ENCODE results near the gene CTXND1.

CTXND1 gene

DNA sequence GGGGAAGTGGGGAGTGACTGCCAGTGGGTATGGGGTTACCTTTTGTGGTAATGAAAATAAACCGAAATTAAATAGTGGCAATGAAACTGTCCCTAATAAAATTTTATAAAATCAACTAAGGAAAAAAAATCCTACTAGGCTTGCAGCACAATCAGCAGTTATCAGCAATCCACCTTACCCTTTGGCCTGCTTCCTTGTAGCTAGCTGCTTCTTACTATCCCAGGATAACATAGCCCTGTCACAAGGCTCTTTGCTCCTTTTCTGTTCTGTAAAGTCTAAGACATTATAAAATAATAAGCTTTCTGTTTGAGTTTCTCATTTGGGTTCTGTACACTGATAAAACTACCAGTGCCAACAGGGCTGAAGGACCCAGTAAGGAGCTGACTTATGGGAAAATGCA lies 23.0 kb upstream of the CTXND1 start:
- FAIRE-seq (no peak), DNase-seq (ENCODE audit: insufficient read length) (no peak)
- no peak for TF ChIP-seq POLR2AphosphoS5 (IDR thresholded peaks at IDR 0.05; ENCODE audit: low read depth, low read length)
- TF ChIP-seq POLR2A (IDR thresholded peaks at IDR 0.05; ENCODE audit: low read depth, low read length): no peak

DNA sequence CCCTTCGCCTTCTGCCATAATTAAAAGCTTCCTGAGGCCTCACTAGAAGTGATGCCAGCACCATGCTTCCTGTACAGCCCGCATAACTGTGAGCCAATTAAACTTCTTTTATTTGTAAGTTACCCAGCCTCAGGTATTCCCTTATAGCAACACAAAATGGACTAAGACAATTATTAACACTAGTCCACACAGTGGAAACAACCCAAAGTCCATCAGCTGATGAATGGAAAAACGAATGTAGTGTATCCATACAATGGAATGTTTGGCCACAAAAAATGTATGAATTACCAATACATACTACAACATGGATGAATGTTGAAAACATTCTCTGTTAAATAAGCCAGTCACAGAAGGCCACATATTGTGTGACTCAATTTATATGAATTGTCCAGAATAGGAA lies 22.5 kb upstream of the CTXND1 start:
- FAIRE-seq (no peak), DNase-seq (ENCODE audit: insufficient read length) (no peak)
- TF ChIP-seq POLR2AphosphoS5 (IDR thresholded peaks at IDR 0.05; ENCODE audit: low read depth, low read length) (no peak), TAF1 (IDR thresholded peaks at IDR 0.05; ENCODE audit: borderline replicate concordance, low read depth, low read length) (no peak), POLR2A (IDR thresholded peaks at IDR 0.05; ENCODE audit: low read depth, low read length) (no peak)

DNA sequence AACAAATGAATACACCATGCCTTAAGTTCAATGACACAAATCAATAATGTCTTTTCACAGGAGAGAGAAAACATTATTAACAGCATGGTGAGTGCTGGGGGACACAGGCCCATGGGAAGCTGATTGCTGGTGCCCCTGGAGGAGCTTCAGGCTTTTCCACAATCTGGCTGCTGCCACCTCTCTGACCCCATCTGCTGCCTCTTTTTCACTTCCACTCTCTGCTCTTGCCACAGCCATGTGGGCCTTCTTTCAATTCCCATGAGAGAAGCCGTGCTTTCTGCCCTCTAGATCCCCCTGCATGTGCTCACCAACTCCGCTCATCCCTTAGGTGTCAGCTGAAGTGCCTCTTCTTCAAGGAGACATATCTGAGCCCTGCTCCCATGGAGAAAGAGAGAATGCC lies 21.0 kb upstream of the CTXND1 start:
- FAIRE-seq (no peak), DNase-seq (ENCODE audit: insufficient read length) (no peak)
- TF ChIP-seq POLR2AphosphoS5 (IDR thresholded peaks at IDR 0.05; ENCODE audit: low read depth, low read length) (no peak), TAF1 (IDR thresholded peaks at IDR 0.05; ENCODE audit: borderline replicate concordance, low read depth, low read length) (no peak), POLR2A (IDR thresholded peaks at IDR 0.05; ENCODE audit: low read depth, low read length) (no peak)

DNA sequence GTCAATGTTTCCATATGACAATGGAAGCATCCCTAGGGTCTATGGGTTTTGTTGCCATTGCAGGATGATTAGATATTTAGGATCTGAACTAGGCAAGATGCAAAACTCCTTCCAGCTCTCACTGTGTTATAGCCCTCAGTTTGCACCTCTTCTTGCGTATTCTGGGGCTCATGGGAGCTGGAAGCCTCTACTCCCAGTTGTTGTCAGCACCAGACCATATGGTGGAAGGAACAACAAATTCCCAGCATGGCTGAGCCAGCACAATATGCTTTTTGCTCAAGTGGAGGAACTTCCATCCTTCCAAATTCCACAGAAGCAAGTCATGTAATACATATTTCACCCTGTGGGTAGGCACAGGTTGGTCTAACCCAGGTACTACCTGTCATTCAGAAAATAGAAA lies 18.5 kb upstream of the CTXND1 start:
- no peak for TF ChIP-seq POLR2A (IDR thresholded peaks at IDR 0.05; ENCODE audit: low read depth, low read length)

DNA sequence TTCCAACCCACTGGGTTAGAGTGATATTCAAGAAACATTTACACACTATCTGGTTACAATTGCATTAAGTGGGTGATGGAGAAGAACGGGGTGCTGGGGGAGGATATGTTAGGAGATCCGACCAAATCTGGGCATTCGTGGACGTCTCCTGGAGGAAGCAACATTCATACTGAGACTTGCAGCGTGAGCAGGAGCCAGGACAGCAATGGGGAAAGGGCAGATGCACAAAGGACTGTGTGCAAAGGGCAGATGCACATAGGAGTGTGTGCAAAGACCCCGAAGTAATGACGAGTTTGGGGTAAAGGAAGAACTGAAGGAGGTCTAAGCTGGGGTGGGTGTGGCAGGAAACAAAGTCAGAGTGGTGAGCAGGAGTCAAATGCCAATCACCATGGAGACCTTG lies 16.1 kb upstream of the CTXND1 start:
- TF ChIP-seq TAF1 (IDR thresholded peaks at IDR 0.05; ENCODE audit: borderline replicate concordance, low read depth, low read length): no peak
- TF ChIP-seq POLR2A (IDR thresholded peaks at IDR 0.05; ENCODE audit: low read depth, low read length): no peak
- no peak for TF ChIP-seq POLR2AphosphoS5 (IDR thresholded peaks at IDR 0.05; ENCODE audit: low read depth, low read length)
- DNase-seq (ENCODE audit: insufficient read length) (no peak), FAIRE-seq (no peak)

More for the DNA sequence above, 18.5 kb upstream of the CTXND1 start:
- no peak for DNase-seq (ENCODE audit: insufficient read length)
- no peak for FAIRE-seq

DNA sequence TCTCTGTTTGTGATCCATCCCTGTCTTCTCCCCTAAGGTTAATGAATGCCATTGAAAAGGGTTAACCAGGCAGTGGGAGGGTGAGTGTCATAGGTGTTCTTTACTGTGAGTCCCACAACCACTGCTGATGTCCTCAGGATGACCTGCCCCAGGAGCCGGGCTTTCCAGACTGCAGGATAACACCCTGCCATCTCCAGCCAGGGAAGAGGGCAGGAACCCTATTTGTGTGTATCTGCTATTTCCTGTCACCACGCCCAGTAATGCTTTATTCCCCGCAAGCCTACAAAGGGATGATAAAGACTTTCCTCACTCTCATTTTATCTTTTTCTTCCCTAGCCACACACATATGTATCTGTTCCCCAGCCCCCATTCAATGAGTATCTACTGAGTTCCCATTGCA lies 15.6 kb upstream of the CTXND1 start:
- FAIRE-seq: no peak
- no peak for DNase-seq (ENCODE audit: insufficient read length)
- TF ChIP-seq TAF1 (IDR thresholded peaks at IDR 0.05; ENCODE audit: borderline replicate concordance, low read depth, low read length) (no peak), POLR2AphosphoS5 (IDR thresholded peaks at IDR 0.05; ENCODE audit: low read depth, low read length) (no peak)

DNA sequence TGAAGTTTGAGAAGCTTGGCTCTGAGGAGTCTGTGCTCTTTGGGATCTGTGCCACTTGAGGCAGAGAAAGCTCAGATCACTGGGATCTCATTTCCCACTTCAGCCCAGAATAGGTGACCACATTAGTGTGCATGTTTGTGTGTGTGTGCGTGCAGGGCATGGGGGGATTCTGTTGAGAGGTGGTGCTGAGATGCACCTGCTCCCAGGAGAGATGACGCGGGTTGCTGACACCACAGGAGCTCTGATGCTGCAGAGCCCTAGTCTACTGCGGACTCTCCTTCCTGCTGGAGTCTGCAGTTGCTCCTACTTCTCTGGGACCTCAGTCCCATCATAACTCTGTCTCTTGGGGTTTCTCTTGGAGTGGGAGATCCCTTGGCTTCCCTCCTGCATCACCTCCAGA lies 14.7 kb upstream of the CTXND1 start:
- DNase-seq (ENCODE audit: insufficient read length) (no peak), FAIRE-seq (no peak)
- no peak for TF ChIP-seq POLR2A (IDR thresholded peaks at IDR 0.05; ENCODE audit: low read depth, low read length)
- no peak for TF ChIP-seq POLR2AphosphoS5 (IDR thresholded peaks at IDR 0.05; ENCODE audit: low read depth, low read length)
- TF ChIP-seq TAF1 (IDR thresholded peaks at IDR 0.05; ENCODE audit: borderline replicate concordance, low read depth, low read length): no peak

DNA sequence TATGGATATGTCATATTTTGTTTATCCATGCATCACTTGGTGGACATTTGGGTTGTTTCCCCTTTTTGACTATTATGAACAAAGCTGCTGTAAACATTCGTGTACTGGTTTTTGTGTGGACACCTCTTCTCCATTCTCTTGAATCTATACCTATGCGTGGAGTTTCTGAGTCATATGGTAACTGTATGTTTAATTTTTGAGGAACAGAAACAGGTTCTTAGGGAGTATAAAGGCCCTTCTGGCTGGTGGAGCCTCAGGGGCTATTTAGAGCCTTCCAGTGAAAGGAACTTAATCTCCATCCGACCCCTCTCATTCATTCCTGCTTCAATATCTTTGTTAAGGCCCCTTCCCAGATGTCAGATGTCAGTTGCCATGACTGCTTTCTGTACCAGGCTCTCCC lies 14.1 kb upstream of the CTXND1 start:
- DNase-seq (ENCODE audit: insufficient read length): no peak
- no peak for FAIRE-seq
- no peak for TF ChIP-seq POLR2AphosphoS5 (IDR thresholded peaks at IDR 0.05; ENCODE audit: low read depth, low read length)

DNA sequence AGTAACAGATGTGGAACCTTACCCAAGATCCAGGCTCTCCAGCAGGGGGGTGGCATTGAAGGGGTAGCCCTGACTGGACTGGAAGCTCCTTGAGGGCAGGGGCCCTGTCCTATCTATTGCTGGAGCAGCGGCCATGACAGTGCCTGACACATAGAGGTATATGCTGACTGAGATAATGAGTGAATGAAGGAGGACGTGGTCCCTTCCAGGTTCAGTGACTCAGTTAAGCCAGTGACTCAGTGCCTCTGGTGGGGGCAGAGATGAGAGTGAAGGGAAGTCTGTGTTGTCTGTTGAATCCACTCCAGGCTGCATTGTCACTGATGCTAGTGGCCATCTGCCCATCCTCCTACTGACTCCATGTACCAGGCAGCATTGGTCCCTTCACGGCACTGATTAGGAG lies 13.0 kb upstream of the CTXND1 start:
- no peak for FAIRE-seq
- no peak for DNase-seq (ENCODE audit: insufficient read length)
- no peak for TF ChIP-seq POLR2A (IDR thresholded peaks at IDR 0.05; ENCODE audit: low read depth, low read length)
- TF ChIP-seq POLR2AphosphoS5 (IDR thresholded peaks at IDR 0.05; ENCODE audit: low read depth, low read length): no peak

DNA sequence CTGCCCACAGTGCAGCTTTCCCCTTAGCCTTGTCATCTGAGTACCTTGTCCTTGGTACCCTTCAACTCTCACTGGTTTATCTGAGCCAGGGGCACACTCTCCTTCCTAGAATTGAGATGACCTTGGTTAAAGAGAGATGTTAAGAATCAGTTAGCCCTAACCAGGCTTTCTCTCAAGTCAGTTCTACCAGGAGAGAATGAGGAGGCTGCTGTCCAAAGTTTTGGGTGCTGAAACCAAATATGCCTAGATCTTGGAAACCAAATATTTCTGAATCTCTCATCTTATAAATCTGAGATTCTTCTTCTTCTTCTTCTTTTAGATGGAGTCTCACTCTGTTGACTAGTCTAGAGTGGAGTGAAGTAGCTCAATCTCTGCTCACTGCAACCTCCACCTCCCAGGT lies 12.0 kb upstream of the CTXND1 start:
- no peak for DNase-seq (ENCODE audit: insufficient read length)
- no peak for TF ChIP-seq TAF1 (IDR thresholded peaks at IDR 0.05; ENCODE audit: borderline replicate concordance, low read depth, low read length)
- TF ChIP-seq POLR2A (IDR thresholded peaks at IDR 0.05; ENCODE audit: low read depth, low read length): no peak
- no peak for TF ChIP-seq POLR2AphosphoS5 (IDR thresholded peaks at IDR 0.05; ENCODE audit: low read depth, low read length)
- no peak for FAIRE-seq

DNA sequence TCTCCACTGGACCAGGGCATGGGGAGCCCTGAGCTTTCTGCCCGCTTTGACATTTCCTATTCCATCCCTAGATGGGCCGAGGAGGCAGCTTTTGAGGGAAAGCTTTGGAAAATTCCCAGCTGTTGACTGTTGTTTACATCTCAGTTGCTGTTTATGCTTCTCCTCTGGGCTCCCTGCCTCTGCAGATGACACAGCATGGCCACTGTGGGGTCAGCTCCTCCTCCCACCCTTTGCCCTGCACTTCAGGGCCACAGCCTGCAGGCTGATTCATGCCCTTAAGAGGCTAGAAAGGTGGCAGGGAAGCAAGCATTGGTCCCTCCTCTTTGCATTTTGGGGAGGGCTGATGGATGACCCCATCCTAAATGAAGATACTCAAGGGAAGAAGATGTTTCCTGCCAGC lies 8.5 kb upstream of the CTXND1 start:
- TF ChIP-seq TAF1 (IDR thresholded peaks at IDR 0.05; ENCODE audit: borderline replicate concordance, low read depth, low read length) (no peak), POLR2AphosphoS5 (IDR thresholded peaks at IDR 0.05; ENCODE audit: low read depth, low read length) (no peak), POLR2A (IDR thresholded peaks at IDR 0.05; ENCODE audit: low read depth, low read length) (no peak)
- FAIRE-seq (no peak), DNase-seq (ENCODE audit: insufficient read length) (no peak)

DNA sequence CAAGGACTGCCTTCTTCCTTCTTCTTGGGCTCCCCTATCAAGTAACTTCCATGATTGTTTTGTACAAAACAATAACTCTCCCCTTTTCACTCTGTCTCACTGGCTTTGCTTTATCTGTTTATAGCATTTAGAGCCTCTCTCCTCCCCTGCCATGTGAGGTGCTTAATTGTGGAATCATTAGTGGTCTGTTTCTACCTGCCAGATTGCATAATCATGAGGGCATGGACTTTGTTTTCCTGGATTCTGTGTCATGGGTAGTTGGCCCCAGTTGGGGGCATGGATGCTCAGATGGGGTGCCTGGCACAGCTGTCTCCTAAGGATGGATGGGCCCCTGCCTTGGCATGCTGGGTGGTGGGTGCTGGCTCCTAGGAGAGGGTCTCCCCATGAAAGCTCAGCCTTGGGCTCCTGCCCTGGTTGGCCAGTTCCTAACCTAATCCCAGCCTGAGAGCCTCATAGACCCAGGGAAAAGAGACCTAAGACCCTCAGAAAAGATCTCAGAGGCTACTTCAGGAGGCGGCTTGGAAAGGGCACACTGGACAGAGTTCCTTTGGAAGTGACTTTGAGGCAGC lies 8.0 kb upstream of the CTXND1 start:
- FAIRE-seq: no peak
- TF ChIP-seq POLR2AphosphoS5 (IDR thresholded peaks at IDR 0.05; ENCODE audit: low read depth, low read length) (no peak), POLR2A (IDR thresholded peaks at IDR 0.05; ENCODE audit: low read depth, low read length) (no peak), TAF1 (IDR thresholded peaks at IDR 0.05; ENCODE audit: borderline replicate concordance, low read depth, low read length) (no peak)

DNA sequence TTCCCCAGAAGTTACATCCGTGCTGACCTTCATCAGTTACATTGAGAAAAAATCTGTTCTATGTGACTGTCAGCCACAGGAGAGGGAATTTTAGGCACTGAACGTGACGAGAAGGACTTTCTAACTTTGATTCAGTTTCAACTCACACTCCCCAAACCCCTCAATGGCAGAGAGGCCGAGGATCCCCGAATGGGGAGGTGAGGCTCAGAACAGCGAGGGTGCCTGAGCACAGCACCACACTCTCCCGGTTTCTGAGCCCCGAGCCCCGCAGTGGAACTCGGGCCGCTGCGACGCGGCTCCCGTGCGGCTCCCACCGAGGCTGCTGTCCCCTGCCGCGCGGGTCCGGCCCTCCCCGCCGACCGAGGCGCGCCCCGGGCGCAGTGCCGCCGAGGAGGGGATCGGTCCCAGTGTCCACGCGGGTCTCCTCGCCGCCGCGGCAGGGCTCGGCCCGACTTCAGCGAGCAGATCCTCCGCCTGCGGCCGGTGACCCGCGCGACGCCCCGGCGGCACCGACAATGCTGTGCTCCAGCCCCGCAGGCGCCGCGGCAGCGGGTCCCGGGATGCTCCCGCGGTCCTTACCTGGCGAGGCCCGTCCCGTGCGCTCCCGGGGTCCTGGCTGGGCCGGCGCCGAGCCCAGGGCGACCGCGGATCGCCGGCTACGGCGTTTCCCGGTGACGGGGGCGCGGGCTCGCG lies 439 bp downstream of the CTXND1 start:
- TF ChIP-seq TAF1 (IDR thresholded peaks at IDR 0.05; ENCODE audit: borderline replicate concordance, low read depth, low read length): no peak
- TF ChIP-seq POLR2AphosphoS5 (IDR thresholded peaks at IDR 0.05; ENCODE audit: low read depth, low read length): no peak
- no peak for TF ChIP-seq POLR2A (IDR thresholded peaks at IDR 0.05; ENCODE audit: low read depth, low read length)
- no peak for FAIRE-seq
- peak; percentile 16 for DNase-seq (ENCODE audit: insufficient read length)

More for the DNA sequence above, 8.0 kb upstream of the CTXND1 start:
- no peak for DNase-seq (ENCODE audit: insufficient read length)

Data from GM12892 (cell line).